GM18951 (cell line): ENCODE results near the gene PLIN4.

Experiments
- POLR2A ChIP-seq: IDR thresholded peaks from 4 replicates; pipeline ENCODE4 v1.6.1; 2011; ENCODE audit warnings: mild to moderate bottlenecking; ENCODE audit not compliant: insufficient read length, insufficient read depth; ENCODE audit errors: extremely low read depth
- in situ Hi-C: fragments of 300-500 bp; cut with MboI; formaldehyde crosslinking; loops from one replicate; pipeline ENCODE4 v1.12.0; 2022; ENCODE audit warnings: low sequenced_read_pairs, mixed read lengths, inconsistent platforms; ENCODE audit not compliant: unreplicated experiment

Gene PLIN4

GRCh38 chr19:4473011-4473762 lies 45.1 kb downstream of the PLIN4 start:
- in situ Hi-C loops: no loop called here
- no peak for TF ChIP-seq POLR2A

- in situ Hi-C loops: no loop called here
- peak; percentile 49 for TF ChIP-seq POLR2A
These were observed 45.9 kb downstream of the PLIN4 start, which contains the start of gene HDGFL2 for GRCh38 chr19:4472174-4472974. Gene HDGFL2 (plus strand): TSS chr19:4472297. CDS start chr19:4472351, 54 bp downstream.

GRCh38 chr19:4471403-4472173 lies 46.7 kb downstream of the PLIN4 start:
- TF ChIP-seq POLR2A: peak; percentile 44
- in situ Hi-C loops: no loop called here

GRCh38 chr19:4467835-4468234 lies 50.5 kb downstream of the PLIN4 start:
- no peak for TF ChIP-seq POLR2A
- in situ Hi-C loops: no loop called here

- in situ Hi-C loops: no loop called here
- no peak for TF ChIP-seq POLR2A
These were observed 53.3 kb downstream of the PLIN4 start for GRCh38 chr19:4464815-4465581.

- in situ Hi-C loops: no loop called here
- peak; percentile 35 for TF ChIP-seq POLR2A
These were observed 60.5 kb downstream of the PLIN4 start, which contains the start of gene UBXN6 for GRCh38 chr19:4457654-4458395. Gene UBXN6 (minus strand): TSS chr19:4457794. CDS start chr19:4457697, 97 bp downstream.

GRCh38 chr19:4456843-4457653 lies 61.2 kb downstream of the PLIN4 start:
- no peak for TF ChIP-seq POLR2A
- in situ Hi-C loops: no loop called here

GRCh38 chr19:4456476-4456842 lies 61.8 kb downstream of the PLIN4 start:
- in situ Hi-C loops: no loop called here
- no peak for TF ChIP-seq POLR2A

GRCh38 chr19:4455719-4456475 lies 62.4 kb downstream of the PLIN4 start:
- in situ Hi-C loops: no loop called here

GRCh38 chr19:4454747-4455718 lies 63.3 kb downstream of the PLIN4 start:
- in situ Hi-C loops: no loop called here
- TF ChIP-seq POLR2A: no peak

More at GRCh38 chr19:4455719-4456475, 62.4 kb downstream of the PLIN4 start:
- no peak for TF ChIP-seq POLR2A
